SK-N-MC (cell line): ENCODE results near the gene HOTAIR.

Experiments
- DNase-seq: peaks from one replicate; pipeline ENCODE4 v3.0.0-alpha.2; 2011; ENCODE audit warnings: low read depth, low spot score
- H3K27ac ChIP-seq: fragments of 200-600 bp; sonication (generic); 2 replicates; pipeline ENCODE4 v1.5.1; 2016; ENCODE audit warnings: mixed run types
- H3K36me3 ChIP-seq: fragments of 200-600 bp; sonication (generic); 2 replicates; pipeline ENCODE4 v1.6.1; 2017; ENCODE audit warnings: antibody characterized with exemption, low read length, mixed read lengths; ENCODE audit not compliant: insufficient read depth
- H3K4me3 ChIP-seq: fragments of 200-600 bp; sonication (generic); 2 replicates; pipeline ENCODE4 v1.5.1; 2016
- H3K9ac ChIP-seq: fragments of 200-600 bp; sonication (generic); 2 replicates; pipeline ENCODE4 v1.8.0; 2017; ENCODE audit warnings: mixed run types, mixed read lengths; ENCODE audit not compliant: insufficient read length
- H3K9me3 ChIP-seq: fragments of 200-600 bp; sonication (generic); 2 replicates; pipeline ENCODE4 v1.6.1; 2017; ENCODE audit warnings: low read depth, mild to moderate bottlenecking, antibody characterized with exemption, low read length, moderate library complexity, mixed read lengths
- EZH2 ChIP-seq: fragments of 200-600 bp; sonication (generic); IDR thresholded peaks from one replicate; pipeline ENCODE4 v1.6.1; 2017; ENCODE audit warnings: antibody characterized with exemption
- FOXP2 ChIP-seq: optimal IDR thresholded peaks from 2 replicates; pipeline ENCODE3; 2011; ENCODE audit warnings: mild to moderate bottlenecking, moderate library complexity; ENCODE audit not compliant: insufficient read depth; ENCODE audit errors: extremely low read length, control extremely low read depth
- POLR2AphosphoS5 ChIP-seq: IDR thresholded peaks from 2 replicates; pipeline ENCODE4 v1.6.1; 2012; ENCODE audit warnings: mild to moderate bottlenecking, low read depth, low read length, borderline replicate concordance

HOTAIR gene

GRCh38 chr12:53974084-53975063 is at the start of gene HOTAIR:
HOTAIR (minus strand) TSS chr12:53974954.
- Histone ChIP-seq H3K9me3 (no peaks in the 10 kb centered on the region), H3K4me3 (peak within 1 kb of the TSS; percentile 93), H3K27ac (peak within 1 kb of the TSS; percentile 97), H3K36me3 (peaks cover 8% of the 10 kb centered on the region), H3K9ac (peak within 1 kb of the TSS; percentile 96)
- TF ChIP-seq POLR2AphosphoS5 = peak; percentile 72
- no peak for TF ChIP-seq EZH2
- peak; percentile 58 for TF ChIP-seq FOXP2
- DNase-seq = no peak

GRCh38 chr12:54024127-54024526 is 49.4 kb upstream of the HOTAIR start:
- H3K36me3 ChIP-seq = peaks cover 4% of the 10 kb centered on the region; the same call in 1 of the 2 replicates
- H3K9ac ChIP-seq = peak overlapping the region; percentile 99
- no peak for DNase-seq
- H3K4me3 ChIP-seq = peak overlapping the region; percentile 95
- TF ChIP-seq POLR2AphosphoS5 (no peak), EZH2 (no peak), FOXP2 (no peak)
- peak overlapping the region; percentile 96 for H3K27ac ChIP-seq
- H3K9me3 ChIP-seq = no peaks in the 10 kb centered on the region

- Histone ChIP-seq H3K4me3 (peak overlapping the region; percentile 95), H3K9ac (peak overlapping the region; percentile 99)
- no peak for DNase-seq
These were observed 48.5 kb upstream of the HOTAIR start for GRCh38 chr12:54022960-54023884.

GRCh38 chr12:54021432-54022013 is 46.8 kb upstream of the HOTAIR start:
- no peak for TF ChIP-seq EZH2
- TF ChIP-seq FOXP2 = peak; percentile 96
- no peak for TF ChIP-seq POLR2AphosphoS5
- H3K9me3 ChIP-seq = no peaks in the 10 kb centered on the region
- peak overlapping the region; percentile 95 for H3K4me3 ChIP-seq
- peak overlapping the region; percentile 96 for H3K27ac ChIP-seq
- DNase-seq = no peak
- H3K9ac ChIP-seq = peak overlapping the region; percentile 99
- H3K36me3 ChIP-seq = no peaks in the 10 kb centered on the region

More at GRCh38 chr12:54022960-54023884, 48.5 kb upstream of the HOTAIR start:
- Histone ChIP-seq H3K27ac (peak overlapping the region; percentile 96), H3K36me3 (no peaks in the 10 kb centered on the region), H3K9me3 (no peaks in the 10 kb centered on the region)
- TF ChIP-seq FOXP2 = no peak
- no peak for TF ChIP-seq POLR2AphosphoS5
- no peak for TF ChIP-seq EZH2

GRCh38 chr12:54020591-54021405 is 46.0 kb upstream of the HOTAIR start:
- TF ChIP-seq POLR2AphosphoS5 = no peak
- TF ChIP-seq FOXP2 = no peak
- no peak for TF ChIP-seq EZH2
- no peak for DNase-seq
- Histone ChIP-seq H3K4me3 (peak overlapping the region; percentile 95), H3K9ac (peak overlapping the region; percentile 99), H3K36me3 (no peaks in the 10 kb centered on the region), H3K9me3 (no peaks in the 10 kb centered on the region), H3K27ac (peak overlapping the region; percentile 96)

GRCh38 chr12:54019924-54020590 is 45.3 kb upstream of the HOTAIR start:
- Histone ChIP-seq H3K4me3 (peak overlapping the region; percentile 95), H3K9me3 (no peaks in the 10 kb centered on the region), H3K9ac (peak overlapping the region; percentile 99), H3K27ac (peak overlapping the region; percentile 96), H3K36me3 (no peaks in the 10 kb centered on the region)
- DNase-seq = no peak
- TF ChIP-seq POLR2AphosphoS5 (peak; percentile 2; the same call in 1 of the 2 replicates), EZH2 (no peak)

GRCh38 chr12:54019091-54019811 is 44.5 kb upstream of the HOTAIR start:
- peak overlapping the region; percentile 96 for H3K27ac ChIP-seq
- TF ChIP-seq EZH2 (no peak), POLR2AphosphoS5 (peak; percentile 11; the same call in 1 of the 2 replicates), FOXP2 (no peak)
- no peaks in the 10 kb centered on the region for H3K9me3 ChIP-seq
- peak overlapping the region; percentile 95 for H3K4me3 ChIP-seq
- DNase-seq = no peak
- H3K36me3 ChIP-seq = no peaks in the 10 kb centered on the region
- peak overlapping the region; percentile 99 for H3K9ac ChIP-seq
